ENCODE measurements around the gene MX2.
"Not testable (repeated sequence)": the region's sequence is repeated elsewhere in the genome, so short reads cannot be mapped to it uniquely, and the experiment has no call there.

Gene MX2

GRCh38 chr21:41357546-41357945 is 4.3 kb upstream of the MX2 start:
- Histone ChIP-seq H3K27me3 (ENCODE audit: control insufficient read depth in 2 of 2, insufficient read depth in 2 of 2, low read length in 2 of 2) (no peaks in the 10 kb centered on the region), H3K4me1 (ENCODE audit: control insufficient read depth in 2 of 2, insufficient read depth in 2 of 2, low read length in 2 of 2) (peaks cover 12 to 19% of the 10 kb centered on the region in 2 donors), H3K36me3 (ENCODE audit: control insufficient read depth in 2 of 2, insufficient read depth in 2 of 2, low read length in 2 of 2) (no peaks in the 10 kb centered on the region), H3K9ac (ENCODE audit: low read depth in 1 of 2, low read length in 2 of 2) (no peak overlapping the region), H3K4me3 (ENCODE audit: low read length in 2 of 2) (no peak overlapping the region), H3K27ac (ENCODE audit: low read depth in 2 of 2, low read length in 2 of 2) (no peak overlapping the region), H3K9me3 (ENCODE audit: control insufficient read depth in 2 of 2, low read length in 2 of 2) (no peaks in the 10 kb centered on the region)

GRCh38 chr21:41358193-41359166 is 3.3 kb upstream of the MX2 start:
- no peaks in the 10 kb centered on the region for H3K27me3 ChIP-seq (ENCODE audit: control insufficient read depth in 2 of 2, insufficient read depth in 2 of 2, low read length in 2 of 2)
- H3K27ac ChIP-seq (ENCODE audit: low read depth in 2 of 2, low read length in 2 of 2), result no peak overlapping the region
- peaks cover 13 to 19% of the 10 kb centered on the region in 2 donors for H3K4me1 ChIP-seq (ENCODE audit: control insufficient read depth in 2 of 2, insufficient read depth in 2 of 2, low read length in 2 of 2)
- H3K9ac ChIP-seq (ENCODE audit: low read depth in 1 of 2, low read length in 2 of 2), result no peak overlapping the region
- H3K4me3 ChIP-seq (ENCODE audit: low read length in 2 of 2), result no peak overlapping the region
- H3K36me3 ChIP-seq (ENCODE audit: control insufficient read depth in 2 of 2, insufficient read depth in 2 of 2, low read length in 2 of 2), result no peaks in the 10 kb centered on the region
- no peaks in the 10 kb centered on the region for H3K9me3 ChIP-seq (ENCODE audit: control insufficient read depth in 2 of 2, low read length in 2 of 2)

- no peak overlapping the region for H3K9ac ChIP-seq (ENCODE audit: low read depth in 1 of 2, low read length in 2 of 2)
- peaks cover 19 to 20% of the 10 kb centered on the region in 2 donors for H3K4me1 ChIP-seq (ENCODE audit: control insufficient read depth in 2 of 2, insufficient read depth in 2 of 2, low read length in 2 of 2)
- no peaks in the 10 kb centered on the region for H3K27me3 ChIP-seq (ENCODE audit: control insufficient read depth in 2 of 2, insufficient read depth in 2 of 2, low read length in 2 of 2)
Measured at GRCh38 chr21:41359286-41359685, 2.5 kb upstream of the MX2 start.

GRCh38 chr21:41359754-41360071 is 2.1 kb upstream of the MX2 start:
- peak overlapping the region in 1 of 2 donors; percentile 88 for H3K27ac ChIP-seq (ENCODE audit: low read depth in 2 of 2, low read length in 2 of 2)
- not testable (repeated sequence) for H3K4me3 ChIP-seq (ENCODE audit: low read length in 2 of 2); H3K9ac ChIP-seq (ENCODE audit: low read depth in 1 of 2, low read length in 2 of 2); H3K9me3 ChIP-seq (ENCODE audit: control insufficient read depth in 2 of 2, low read length in 2 of 2); H3K36me3 ChIP-seq (ENCODE audit: control insufficient read depth in 2 of 2, insufficient read depth in 2 of 2, low read length in 2 of 2); H3K27me3 ChIP-seq (ENCODE audit: control insufficient read depth in 2 of 2, insufficient read depth in 2 of 2, low read length in 2 of 2)
- peaks cover 19 to 20% of the 10 kb centered on the region in 2 donors for H3K4me1 ChIP-seq (ENCODE audit: control insufficient read depth in 2 of 2, insufficient read depth in 2 of 2, low read length in 2 of 2)

More at GRCh38 chr21:41359286-41359685, 2.5 kb upstream of the MX2 start:
- Histone ChIP-seq H3K9me3 (ENCODE audit: control insufficient read depth in 2 of 2, low read length in 2 of 2) (no peaks in the 10 kb centered on the region), H3K36me3 (ENCODE audit: control insufficient read depth in 2 of 2, insufficient read depth in 2 of 2, low read length in 2 of 2) (no peaks in the 10 kb centered on the region), H3K4me3 (ENCODE audit: low read length in 2 of 2) (no peak overlapping the region), H3K27ac (ENCODE audit: low read depth in 2 of 2, low read length in 2 of 2) (no peak overlapping the region)

GRCh38 chr21:41360072-41360821 is 1.6 kb upstream of the MX2 start:
- H3K36me3 ChIP-seq (ENCODE audit: control insufficient read depth in 2 of 2, insufficient read depth in 2 of 2, low read length in 2 of 2), result no peaks in the 10 kb centered on the region
- no peaks in the 10 kb centered on the region for H3K9me3 ChIP-seq (ENCODE audit: control insufficient read depth in 2 of 2, low read length in 2 of 2)
- peak overlapping the region; percentile 25 to 88 for H3K27ac ChIP-seq (ENCODE audit: low read depth in 2 of 2, low read length in 2 of 2)
- peaks cover 0 to 1% of the 10 kb centered on the region in 2 donors for H3K27me3 ChIP-seq (ENCODE audit: control insufficient read depth in 2 of 2, insufficient read depth in 2 of 2, low read length in 2 of 2)
- no peak overlapping the region for H3K4me3 ChIP-seq (ENCODE audit: low read length in 2 of 2)
- peaks cover 19 to 20% of the 10 kb centered on the region in 2 donors for H3K4me1 ChIP-seq (ENCODE audit: control insufficient read depth in 2 of 2, insufficient read depth in 2 of 2, low read length in 2 of 2)
- no peak overlapping the region for H3K9ac ChIP-seq (ENCODE audit: low read depth in 1 of 2, low read length in 2 of 2)

- H3K4me3 ChIP-seq (ENCODE audit: low read length in 2 of 2), result peak overlapping the region; percentile 57 to 72
- H3K27me3 ChIP-seq (ENCODE audit: control insufficient read depth in 2 of 2, insufficient read depth in 2 of 2, low read length in 2 of 2), result peaks cover 0 to 1% of the 10 kb centered on the region in 2 donors
- peak overlapping the region; percentile 58 to 70 for H3K9ac ChIP-seq (ENCODE audit: low read depth in 1 of 2, low read length in 2 of 2)
- H3K9me3 ChIP-seq (ENCODE audit: control insufficient read depth in 2 of 2, low read length in 2 of 2), result no peaks in the 10 kb centered on the region
- H3K27ac ChIP-seq (ENCODE audit: low read depth in 2 of 2, low read length in 2 of 2), result peak overlapping the region; percentile 83 to 88
- H3K4me1 ChIP-seq (ENCODE audit: control insufficient read depth in 2 of 2, insufficient read depth in 2 of 2, low read length in 2 of 2), result peaks cover 19 to 20% of the 10 kb centered on the region in 2 donors
- H3K36me3 ChIP-seq (ENCODE audit: control insufficient read depth in 2 of 2, insufficient read depth in 2 of 2, low read length in 2 of 2), result no peaks in the 10 kb centered on the region
Measured at GRCh38 chr21:41361053-41361785, 608 bp upstream of the MX2 start.

GRCh38 chr21:41362605-41363369 is 960 bp downstream of the MX2 start:
- Histone ChIP-seq H3K9ac (ENCODE audit: low read depth in 1 of 2, low read length in 2 of 2) (peak overlapping the region; percentile 58 to 70), H3K4me3 (ENCODE audit: low read length in 2 of 2) (peak overlapping the region; percentile 57 to 72), H3K9me3 (ENCODE audit: control insufficient read depth in 2 of 2, low read length in 2 of 2) (no peaks in the 10 kb centered on the region), H3K36me3 (ENCODE audit: control insufficient read depth in 2 of 2, insufficient read depth in 2 of 2, low read length in 2 of 2) (no peaks in the 10 kb centered on the region), H3K4me1 (ENCODE audit: control insufficient read depth in 2 of 2, insufficient read depth in 2 of 2, low read length in 2 of 2) (peaks cover 25 to 29% of the 10 kb centered on the region in 2 donors), H3K27ac (ENCODE audit: low read depth in 2 of 2, low read length in 2 of 2) (peak overlapping the region; percentile 83 to 88), H3K27me3 (ENCODE audit: control insufficient read depth in 2 of 2, insufficient read depth in 2 of 2, low read length in 2 of 2) (peaks cover 0 to 1% of the 10 kb centered on the region in 2 donors)

- no peak overlapping the region for H3K9ac ChIP-seq (ENCODE audit: low read depth in 1 of 2, low read length in 2 of 2)
- no peak overlapping the region for H3K27ac ChIP-seq (ENCODE audit: low read depth in 2 of 2, low read length in 2 of 2)
- peaks cover 25 to 34% of the 10 kb centered on the region in 2 donors for H3K4me1 ChIP-seq (ENCODE audit: control insufficient read depth in 2 of 2, insufficient read depth in 2 of 2, low read length in 2 of 2)
- no peaks in the 10 kb centered on the region for H3K9me3 ChIP-seq (ENCODE audit: control insufficient read depth in 2 of 2, low read length in 2 of 2)
- H3K27me3 ChIP-seq (ENCODE audit: control insufficient read depth in 2 of 2, insufficient read depth in 2 of 2, low read length in 2 of 2), result peaks cover 0 to 1% of the 10 kb centered on the region in 2 donors
- H3K36me3 ChIP-seq (ENCODE audit: control insufficient read depth in 2 of 2, insufficient read depth in 2 of 2, low read length in 2 of 2), result no peaks in the 10 kb centered on the region
- no peak overlapping the region for H3K4me3 ChIP-seq (ENCODE audit: low read length in 2 of 2)
Measured at GRCh38 chr21:41363370-41364270, 1.8 kb downstream of the MX2 start.

- Histone ChIP-seq H3K36me3 (ENCODE audit: control insufficient read depth in 2 of 2, insufficient read depth in 2 of 2, low read length in 2 of 2) (no peaks in the 10 kb centered on the region), H3K9me3 (ENCODE audit: control insufficient read depth in 2 of 2, low read length in 2 of 2) (no peaks in the 10 kb centered on the region), H3K9ac (ENCODE audit: low read depth in 1 of 2, low read length in 2 of 2) (no peak overlapping the region), H3K27me3 (ENCODE audit: control insufficient read depth in 2 of 2, insufficient read depth in 2 of 2, low read length in 2 of 2) (peaks cover 0 to 1% of the 10 kb centered on the region in 2 donors), H3K27ac (ENCODE audit: low read depth in 2 of 2, low read length in 2 of 2) (no peak overlapping the region), H3K4me3 (ENCODE audit: low read length in 2 of 2) (no peak overlapping the region), H3K4me1 (ENCODE audit: control insufficient read depth in 2 of 2, insufficient read depth in 2 of 2, low read length in 2 of 2) (peaks cover 25 to 37% of the 10 kb centered on the region in 2 donors)
Measured at GRCh38 chr21:41364308-41364707, 2.5 kb downstream of the MX2 start.

Measured in mucosa of rectum (tissue), 2 donors.